Lower leg skin (tissue), 4 donors: ENCODE results near the gene RASGRP2. TPM values are rescaled to one million over a fixed set of nuclear protein-coding genes. Genes with fewer than 3 reads are reported as not detected.

Source experiments
- DNase-seq, 2 donors: peaks; one replicate each; pipeline ENCODE4 v3.0.0-alpha.2; 2019; ENCODE audit warnings: low spot score in 2 of 2
- H3K4me3 ChIP-seq: fragments of 200-600 bp; sonication (generic); 2 replicates; pipeline ENCODE4 v1.5.1; 2017; ENCODE audit warnings: mild to moderate bottlenecking, low read depth; ENCODE audit not compliant: poor library complexity, severe bottlenecking
- CTCF ChIP-seq, 3 donors: fragments of 450-650 bp; IDR thresholded peaks; one replicate each; pipeline ENCODE4 v1.5.1; 2016; ENCODE audit warnings: antibody characterized with exemption in 3 of 3, mild to moderate bottlenecking in 3 of 3, moderate library complexity in 2 of 3
- POLR2A ChIP-seq, 2 donors: fragments of 450-650 bp; IDR thresholded peaks; one replicate each; pipeline ENCODE4 v1.6.1; 2016 to 2017; ENCODE audit warnings: antibody characterized with exemption in 2 of 2, mild to moderate bottlenecking in 1 of 2, moderate library complexity in 1 of 2
- WGBS, 2 donors: methylation state at CpG; one replicate each; pipeline ENCODE4 v1.1.5; 2018; 5-methylcytosine and 5-hydroxymethylcytosine counted together
- intact Hi-C: fragments of 100-400 bp; cut with DNase I; formaldehyde crosslinking; loops from one replicate; pipeline ENCODE4 v1.15.0; 2023; ENCODE audit warnings: low total_unique reads
- total RNA-seq, 4 donors: library from RNA; depleted of rRNA; stranded (reverse); fragments of >200 nt; gene quantifications; one replicate each; pipeline ENCODE4 v1.1.0, GENCODE V29; 2016

Gene RASGRP2
- total RNA-seq, 4 donors from 2014 or later = 1.1 to 10.0 (median 5.0) TPM

DNA sequence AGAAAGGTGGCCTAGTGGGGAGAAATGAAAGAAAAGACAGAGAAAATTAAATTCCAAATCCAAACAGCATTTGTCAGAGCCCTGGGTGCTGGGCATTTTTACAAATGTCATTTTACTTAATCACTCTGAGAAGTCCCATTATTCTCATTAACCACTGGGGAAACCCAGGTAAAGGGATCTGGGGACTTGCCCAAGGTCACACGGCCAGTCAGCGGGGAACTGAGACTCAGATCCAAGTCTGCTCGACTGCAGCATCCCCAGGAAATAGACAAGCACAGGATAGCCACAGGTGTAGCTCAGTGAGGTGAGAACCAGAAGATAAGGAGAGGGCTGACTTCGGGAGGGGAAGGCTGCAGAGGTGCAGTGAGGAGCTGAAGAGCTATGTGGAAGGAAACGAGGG, 28.8 kb downstream of the RASGRP2 start:
- TF ChIP-seq CTCF (IDR thresholded peaks at IDR 0.05) (no peak), POLR2A (IDR thresholded peaks at IDR 0.05) (no peak)
- no peak overlapping the region for H3K4me3 ChIP-seq
- DNase-seq = no peak
- intact Hi-C loops = no loop called here
- WGBS, 2 donors = 38 to 51% methylated on average over 5 of the region's 5 CpGs

GRCh38 chr11:64714666-64715065, 29.3 kb downstream of the RASGRP2 start:
- WGBS, 2 donors = 29 to 56% methylated on average over 5 of the region's 5 CpGs
- DNase-seq = no peak
- intact Hi-C loops = no loop called here
- H3K4me3 ChIP-seq = no peak overlapping the region
- TF ChIP-seq POLR2A (IDR thresholded peaks at IDR 0.05) (no peak), CTCF (IDR thresholded peaks at IDR 0.05) (no peak)

DNA sequence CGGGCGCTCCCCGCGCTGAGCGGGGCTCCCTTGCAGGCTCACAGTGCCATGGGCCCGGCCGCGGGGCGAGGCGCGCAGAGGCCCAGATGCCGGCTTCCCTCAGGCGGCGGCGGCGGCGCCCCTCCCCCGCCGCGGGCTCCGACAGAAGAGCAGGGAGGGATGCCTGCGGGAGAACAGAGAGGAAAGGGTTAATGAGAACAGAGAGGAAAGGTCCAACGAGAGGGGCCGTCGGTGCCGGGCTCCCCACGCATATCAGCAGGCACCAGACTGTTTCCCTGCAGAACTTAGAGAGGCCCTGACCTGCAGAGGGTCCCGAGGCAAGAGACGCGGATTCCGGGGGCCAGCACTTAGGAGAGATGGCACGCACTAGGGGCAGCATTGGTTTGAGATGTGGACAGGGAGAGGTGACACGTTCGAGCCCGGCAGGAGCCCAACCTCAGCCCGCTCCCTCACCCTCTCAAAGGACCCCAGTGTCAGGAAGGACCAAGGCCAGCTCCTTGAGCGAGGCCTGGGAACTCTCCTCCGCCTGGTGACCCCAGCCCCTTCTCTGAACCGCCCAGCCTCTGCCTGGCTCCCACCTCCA, 30.1 kb downstream of the RASGRP2 start:
- TF ChIP-seq CTCF (IDR thresholded peaks at IDR 0.05) (no peak), POLR2A (IDR thresholded peaks at IDR 0.05) (no peak)
- intact Hi-C loops = no loop called here
- no peak for DNase-seq
- no peak overlapping the region for H3K4me3 ChIP-seq
- 9% methylated on average over 28 to 30 of the region's 39 CpGs for WGBS, 2 donors

DNA sequence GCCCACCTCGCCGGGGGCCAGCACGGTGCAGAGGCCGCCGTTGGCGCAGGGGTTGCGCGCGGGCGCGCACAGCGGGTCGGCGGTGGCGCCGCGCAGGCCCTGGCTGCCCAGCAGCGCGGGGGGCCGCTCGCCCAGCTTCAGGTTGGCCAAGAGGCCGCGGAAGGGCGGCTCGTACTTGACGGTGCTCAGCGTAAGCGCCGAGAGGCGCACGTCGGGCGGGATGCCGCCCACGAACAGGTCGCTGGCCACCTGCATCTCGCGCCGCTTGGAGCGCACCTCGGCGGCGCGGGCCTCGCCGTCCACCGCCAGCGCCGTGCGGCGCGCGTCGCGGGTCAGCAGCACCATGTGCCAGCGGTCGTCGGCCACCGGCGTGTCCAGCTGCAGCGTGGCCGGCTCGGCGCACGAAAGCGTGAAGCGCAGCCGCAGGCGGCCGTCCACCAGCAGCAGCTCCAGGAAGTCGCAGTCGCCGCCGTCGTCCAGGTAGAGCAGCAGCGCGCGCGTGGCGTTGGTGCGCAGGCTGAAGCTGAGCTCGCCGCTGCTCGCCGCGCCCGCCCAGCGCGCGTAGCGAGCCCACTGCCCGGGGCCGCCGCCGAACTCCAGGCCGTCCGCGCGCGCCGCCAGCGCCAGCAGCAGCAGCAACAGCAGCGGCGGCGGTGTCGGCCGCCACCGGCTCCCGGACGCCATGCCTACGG, 30.8 kb downstream of the RASGRP2 start:
- no peak for TF ChIP-seq POLR2A (IDR thresholded peaks at IDR 0.05)
- TF ChIP-seq CTCF (IDR thresholded peaks at IDR 0.05) = no peak
- intact Hi-C loops = no loop called here
- 2% methylated on average over 58 of the region's 111 CpGs; no CpG with 5 or more reads in 1 of the 2 donors for WGBS, 2 donors
- DNase-seq = no peak
- no peak overlapping the region for H3K4me3 ChIP-seq

GRCh38 chr11:64712430-64713015, 31.4 kb downstream of the RASGRP2 start:
- DNase-seq = no peak
- TF ChIP-seq CTCF (IDR thresholded peaks at IDR 0.05) = no peak
- no peak for TF ChIP-seq POLR2A (IDR thresholded peaks at IDR 0.05)
- intact Hi-C loops = no loop called here
- 6 to 14% methylated on average over 27 to 44 of the region's 45 CpGs for WGBS, 2 donors
- no peak overlapping the region for H3K4me3 ChIP-seq
